Stimulated activated CD4-positive, alpha-beta T cell treated with anti-CD3 and anti-CD28 coated beads, Interleukin-12 subunit alpha, Interleukin-12 subunit beta, amount 100 ng/mL, for 48 hours (primary cell): ENCODE results near the gene TNS3.

ENCODE experiments used
- DNase-seq, 3 donors: peaks; one replicate each; pipeline ENCODE4 v3.0.0-alpha.2; 2020; ENCODE audit warnings: low read depth in 2 of 3, low spot score in 1 of 3

Gene TNS3

DNA sequence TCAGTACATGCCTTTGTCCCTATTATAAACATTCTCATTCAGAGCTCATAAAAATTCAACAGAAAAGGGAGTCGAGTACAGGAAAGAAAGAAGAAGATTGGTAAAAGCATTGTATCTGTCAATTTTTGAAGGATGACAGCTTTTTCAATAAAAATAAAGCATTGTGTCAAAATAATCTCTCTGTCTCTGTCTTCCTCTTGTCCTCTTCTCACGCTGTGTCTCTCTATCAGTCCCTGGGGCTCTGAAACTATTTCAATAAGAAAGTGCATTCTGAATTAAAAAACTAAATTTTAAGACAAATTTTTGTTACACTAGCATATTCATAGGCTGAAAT lies 248.4 kb downstream of the TNS3 start:
- no peak for DNase-seq

DNA sequence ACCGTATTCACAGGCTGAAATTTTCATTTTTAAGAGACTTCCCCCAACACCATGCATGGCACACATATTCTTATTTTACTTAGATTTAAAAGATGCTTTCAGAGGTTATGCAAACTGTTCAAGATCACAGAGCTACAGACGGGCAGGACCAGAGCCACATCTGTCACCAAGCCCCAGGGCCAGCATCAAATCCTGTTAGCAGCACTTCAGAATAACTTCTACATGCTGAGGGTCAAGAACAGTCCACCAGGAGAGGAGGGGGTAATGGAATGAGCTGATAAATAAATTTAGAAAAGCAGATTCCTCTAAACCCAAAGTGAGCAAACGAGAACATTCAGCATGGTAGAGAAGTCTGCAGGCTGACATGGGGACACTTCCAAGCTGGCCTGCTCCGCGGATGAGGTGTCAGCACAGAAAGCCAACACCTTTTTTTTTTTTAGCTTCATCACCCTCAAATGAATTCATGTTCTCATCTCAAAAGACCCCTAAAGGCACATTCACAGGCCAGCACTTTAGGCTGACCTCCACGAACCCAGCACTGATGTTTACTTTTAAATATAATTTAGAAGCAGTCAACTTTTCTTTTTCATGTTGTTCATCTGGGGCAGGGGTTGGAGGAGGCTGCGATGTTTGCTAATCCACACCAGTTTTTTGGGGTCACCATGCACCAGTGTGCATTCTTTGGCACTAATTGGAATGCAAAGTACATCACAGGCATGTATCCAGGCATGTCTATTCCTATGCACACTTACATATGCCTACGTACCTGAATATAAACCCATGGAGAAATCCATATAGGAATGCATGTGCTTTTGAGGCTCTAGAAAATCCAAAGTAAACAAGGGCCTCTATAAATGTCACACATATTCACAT lies 249.0 kb downstream of the TNS3 start:
- DNase-seq = no peak

DNA sequence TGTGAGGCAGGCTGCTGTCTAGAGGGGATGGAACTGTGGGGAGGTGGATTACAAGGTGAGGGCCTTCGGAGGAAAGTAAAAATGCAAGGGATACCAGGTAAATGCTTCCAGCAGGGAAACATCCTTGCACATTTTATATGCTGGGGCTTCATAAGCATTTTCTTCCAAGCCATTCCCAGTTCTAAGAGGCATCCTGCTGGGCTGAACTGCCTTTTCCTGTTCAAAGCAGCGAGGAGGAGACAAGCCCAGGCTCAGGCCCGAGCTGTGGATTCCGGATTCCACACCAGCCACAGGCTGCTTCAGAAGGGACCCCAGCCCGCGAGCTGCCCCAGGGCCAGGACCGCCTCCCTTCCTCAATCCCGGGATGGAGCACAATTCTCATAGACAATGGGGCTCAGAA lies 249.7 kb downstream of the TNS3 start:
- no peak for DNase-seq

DNA sequence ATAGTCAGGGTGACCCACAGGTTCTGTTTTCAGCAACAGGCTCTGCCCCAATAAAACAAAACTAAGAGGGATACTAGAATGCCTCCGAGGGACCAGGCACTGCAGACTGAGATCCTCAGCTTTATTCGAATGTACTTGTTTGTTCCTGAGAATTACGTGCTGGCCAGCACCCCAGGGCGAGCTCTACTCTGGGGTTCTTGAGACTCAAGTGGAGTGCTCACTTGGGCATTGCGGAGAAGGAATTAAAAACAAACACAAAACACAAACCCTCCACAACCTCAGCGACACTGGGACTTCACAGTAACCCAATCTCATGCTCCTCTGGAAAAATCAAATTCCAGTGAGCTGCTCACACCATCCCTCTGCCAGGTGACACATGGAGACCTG lies 250.7 kb downstream of the TNS3 start:
- no peak for DNase-seq

DNA sequence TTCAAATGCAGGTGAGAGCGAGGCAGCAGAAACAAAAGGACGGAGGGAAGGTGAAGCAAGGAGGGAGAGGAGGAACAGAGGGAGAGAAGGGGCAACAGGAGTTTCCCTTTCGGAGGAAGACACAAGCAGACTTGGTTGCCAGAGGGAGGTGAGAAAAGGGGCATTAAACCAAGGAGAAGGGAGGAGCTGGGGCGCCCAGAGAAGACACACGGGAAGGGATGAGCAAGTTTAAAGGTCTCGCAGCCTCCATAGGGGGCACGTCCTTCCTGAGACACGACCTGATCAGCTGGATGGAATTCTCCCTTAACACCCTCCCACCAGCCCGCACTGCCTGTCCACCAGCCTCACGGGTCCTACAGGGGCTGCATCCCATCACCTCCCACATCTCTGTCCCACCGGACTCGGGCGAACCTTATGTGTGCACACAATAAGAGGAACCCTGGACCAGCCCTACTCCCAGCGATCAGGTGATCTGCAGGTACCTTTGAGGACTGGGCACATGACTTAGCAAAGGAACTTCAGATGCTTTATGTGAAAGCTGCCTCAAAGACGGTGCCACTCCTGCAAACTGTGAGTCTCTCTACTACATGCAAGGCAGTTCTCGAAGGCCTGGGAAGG lies 251.2 kb downstream of the TNS3 start:
- no peak for DNase-seq

DNA sequence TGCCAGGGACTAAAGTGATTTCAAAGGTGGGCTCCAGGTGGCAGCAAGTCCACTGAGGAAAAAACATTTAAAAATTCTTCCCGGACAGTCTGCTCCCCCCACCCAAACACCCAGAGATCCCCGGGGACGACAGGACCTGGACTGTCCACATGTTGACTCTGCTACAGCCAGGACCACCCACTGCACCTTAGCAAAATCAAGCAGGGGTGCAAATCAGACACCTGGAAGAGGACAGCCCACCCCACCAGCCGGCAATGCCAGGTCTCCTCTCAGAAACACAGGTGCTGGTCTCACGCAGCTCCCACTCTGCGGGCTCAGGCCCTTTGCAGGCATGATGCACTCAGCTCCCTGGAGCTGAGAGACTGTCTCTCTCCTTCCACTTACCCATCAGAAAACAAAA lies 251.9 kb downstream of the TNS3 start:
- DNase-seq = no peak

DNA sequence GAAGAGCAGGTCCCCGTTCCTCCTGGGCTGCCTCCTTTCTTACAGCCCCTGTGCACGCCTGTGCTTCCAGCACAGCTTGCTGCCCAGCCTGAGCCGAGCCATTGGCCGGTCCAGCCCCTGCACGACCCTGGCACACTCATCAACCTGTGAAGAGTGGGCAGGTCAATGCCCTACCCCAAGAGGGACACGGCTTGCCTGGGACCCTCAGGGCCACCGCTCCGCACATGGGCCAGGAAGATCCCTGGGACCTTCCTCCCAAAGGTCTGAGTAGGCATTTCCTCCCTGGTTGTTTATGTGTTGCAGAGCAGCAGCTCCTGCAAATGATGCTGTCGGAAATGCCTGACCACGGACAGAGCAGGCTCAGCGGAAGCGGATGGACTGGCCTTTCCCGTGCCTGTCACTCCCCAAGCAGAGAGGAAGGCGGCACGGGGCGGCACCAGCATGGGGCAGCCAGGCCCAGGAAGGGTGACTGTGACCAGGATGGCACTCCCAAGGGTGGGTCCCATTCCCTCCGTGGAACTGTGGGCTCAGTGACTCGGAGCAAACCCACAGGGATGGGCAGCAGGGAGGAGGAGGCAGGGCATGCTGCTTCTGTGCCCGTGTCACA lies 252.5 kb downstream of the TNS3 start:
- DNase-seq = no peak

DNA sequence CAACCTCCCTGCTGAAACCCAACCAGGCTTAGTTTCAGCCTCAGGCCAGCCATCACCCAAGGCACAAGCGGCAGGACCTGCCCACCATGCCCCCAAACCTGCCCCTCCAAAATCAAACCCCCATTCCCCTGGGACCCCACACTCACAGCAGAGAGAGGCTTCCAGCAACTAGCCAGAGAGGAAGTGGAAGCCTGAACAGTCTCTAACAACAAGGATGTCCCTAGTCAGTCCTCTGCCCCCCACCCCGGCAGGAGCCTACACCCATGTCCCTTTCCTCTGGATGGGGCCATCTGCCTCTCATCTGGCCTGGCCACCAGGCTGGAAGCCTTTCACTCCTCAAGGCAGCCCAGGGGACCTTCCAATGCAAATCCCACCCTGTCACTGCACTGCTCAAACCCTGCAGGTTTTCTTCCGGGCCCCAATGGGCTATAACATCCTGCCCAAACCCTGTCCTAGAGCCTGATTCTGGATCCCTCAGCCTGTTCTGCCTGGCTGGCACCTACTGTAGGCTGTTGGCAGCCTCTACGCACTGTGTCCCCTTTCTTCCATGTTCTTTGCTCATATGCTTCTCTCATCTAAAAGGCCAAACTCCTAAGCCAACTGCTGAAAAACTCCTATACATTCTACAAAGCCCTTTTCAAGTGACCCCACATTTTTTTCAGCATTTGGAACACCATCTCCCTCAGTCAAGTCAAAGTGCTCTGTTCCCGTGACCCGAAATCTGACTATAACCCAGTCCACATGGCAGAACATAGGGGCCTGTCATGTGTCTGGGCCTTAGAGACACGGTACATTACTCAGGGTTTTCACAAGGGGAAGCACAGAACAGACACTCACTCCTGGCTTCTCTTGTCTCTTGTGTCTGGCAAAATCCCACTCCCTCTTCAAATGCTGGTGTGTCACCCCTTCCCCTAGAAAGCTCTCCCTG lies 253.3 kb downstream of the TNS3 start:
- DNase-seq = no peak

DNA sequence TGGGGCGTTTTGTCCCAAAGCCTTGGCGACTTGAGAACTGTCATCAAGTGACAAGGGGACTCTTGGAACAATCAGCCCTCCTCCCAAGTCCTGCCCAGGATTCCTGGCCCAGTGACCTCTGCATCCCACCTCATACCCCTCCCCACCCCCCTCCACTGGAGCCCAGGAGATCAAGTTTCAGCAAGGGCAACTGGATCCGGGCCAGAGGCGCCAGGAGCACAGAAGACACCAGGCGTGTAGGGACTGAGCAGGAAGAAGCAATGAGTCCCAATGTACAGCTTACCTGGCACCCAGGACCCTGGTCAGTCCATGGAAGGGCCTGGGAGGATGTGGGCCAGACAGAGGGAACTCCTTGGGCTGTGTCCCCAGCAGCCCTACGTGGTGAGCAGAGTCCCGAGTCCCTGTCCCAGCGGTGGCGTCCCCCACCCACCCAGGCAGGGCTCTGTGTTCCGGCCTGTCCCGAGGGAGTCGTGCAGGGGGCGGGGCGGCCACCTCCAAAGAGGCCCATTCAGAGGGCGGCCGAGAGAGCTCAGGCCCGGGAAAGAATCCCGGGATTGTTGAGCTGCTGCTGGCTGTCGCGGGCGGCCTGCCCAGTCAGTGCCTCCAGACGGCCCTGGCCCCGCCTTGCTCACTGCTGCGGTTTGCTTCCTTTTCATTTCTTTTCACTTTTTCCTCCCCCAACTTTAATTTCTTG lies 254.1 kb downstream of the TNS3 start:
- DNase-seq = no peak

DNA sequence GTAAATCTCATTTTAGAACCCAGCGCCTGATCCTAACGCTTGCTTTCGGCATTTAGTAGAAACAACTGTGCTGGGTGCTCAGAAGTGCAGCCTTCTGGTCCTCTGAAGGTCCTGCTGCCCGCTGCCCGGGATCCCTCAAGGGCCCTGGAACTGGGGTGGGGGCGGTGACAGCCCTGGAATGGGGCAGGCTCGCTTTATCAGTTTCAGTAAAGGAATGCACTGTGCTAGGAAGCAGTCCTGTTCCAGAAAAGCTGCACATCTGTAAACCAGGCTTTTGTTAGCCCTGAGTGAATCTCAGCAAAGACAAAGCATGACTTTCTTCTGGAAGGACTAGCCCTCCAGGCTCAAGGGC lies 254.6 kb downstream of the TNS3 start:
- no peak for DNase-seq

DNA sequence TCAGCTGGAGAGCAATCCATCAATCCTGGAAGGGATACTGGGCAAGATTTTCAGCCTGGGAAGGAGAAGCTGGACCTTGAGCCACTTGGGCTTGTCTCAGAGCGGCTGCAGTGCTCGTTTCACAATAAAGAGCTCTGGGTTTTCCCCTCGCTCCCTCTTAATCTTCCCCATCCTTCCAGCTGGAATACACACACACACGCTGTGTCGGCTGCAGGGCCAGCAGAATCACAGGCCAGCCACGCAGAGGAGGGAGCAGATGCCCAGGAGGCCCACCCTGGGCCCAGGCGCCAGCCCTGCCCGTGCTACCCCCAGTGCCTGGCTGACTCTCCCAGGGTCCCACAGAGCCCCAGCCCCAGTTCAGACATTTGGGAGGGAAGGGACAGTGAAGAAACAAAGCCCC lies 255.1 kb downstream of the TNS3 start:
- DNase-seq = no peak

DNA sequence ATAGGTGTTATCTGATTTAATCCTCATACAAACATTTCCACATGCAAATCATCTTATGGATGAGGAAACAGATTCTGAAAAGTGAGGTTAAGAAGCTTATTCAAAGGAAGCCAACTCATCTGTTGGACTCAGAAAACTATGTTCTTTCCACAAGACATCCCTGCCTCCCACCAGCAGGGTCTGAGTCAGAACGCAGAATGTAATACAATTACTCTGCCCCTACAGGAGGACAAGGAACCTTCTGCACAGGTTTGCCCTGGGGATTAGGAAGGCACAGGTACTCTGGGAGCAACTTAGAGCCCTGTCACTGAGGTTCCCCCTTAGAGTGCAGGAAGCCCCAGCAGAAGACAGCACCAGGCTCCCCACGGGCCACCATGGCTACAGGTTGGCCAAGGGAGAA lies 255.7 kb downstream of the TNS3 start:
- no peak for DNase-seq

DNA sequence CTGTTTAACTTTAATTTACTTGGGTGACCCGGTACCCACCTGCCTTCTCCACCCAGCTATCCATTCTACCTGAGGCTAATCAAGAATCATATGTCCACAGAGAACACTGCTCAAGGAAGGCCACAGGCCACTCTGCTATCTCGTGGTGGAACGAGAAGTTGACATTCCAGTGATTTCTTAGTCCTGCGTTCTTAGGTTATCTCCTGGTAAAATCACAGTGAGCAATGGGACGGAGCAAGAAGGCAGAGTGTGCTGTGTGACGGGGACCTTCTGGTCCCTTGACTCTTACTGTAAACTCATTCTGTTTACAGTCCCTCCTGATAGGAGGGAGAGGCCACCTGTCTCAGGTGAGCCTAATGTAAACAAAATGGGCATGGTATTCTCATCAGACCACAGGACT lies 256.6 kb downstream of the TNS3 start:
- DNase-seq = no peak

DNA sequence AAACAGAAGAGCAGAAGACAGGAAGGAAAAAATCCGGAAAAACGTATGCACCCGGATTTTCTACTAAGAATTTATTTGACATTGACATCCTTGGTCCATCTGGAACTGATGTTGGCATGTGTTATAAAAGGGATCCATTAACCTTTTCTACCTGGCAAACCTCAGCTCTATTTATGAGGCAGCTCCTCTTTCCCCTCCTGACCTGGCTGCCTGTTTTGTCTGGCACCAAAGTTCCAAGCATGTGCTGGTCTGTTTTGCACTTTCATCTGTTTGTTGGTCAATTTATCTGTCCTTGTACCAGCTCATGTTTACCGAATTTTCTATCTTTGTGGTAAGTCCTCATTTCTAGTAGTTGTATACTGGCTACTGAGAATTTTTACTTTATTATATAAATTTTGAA lies 258.0 kb downstream of the TNS3 start:
- DNase-seq = no peak

DNA sequence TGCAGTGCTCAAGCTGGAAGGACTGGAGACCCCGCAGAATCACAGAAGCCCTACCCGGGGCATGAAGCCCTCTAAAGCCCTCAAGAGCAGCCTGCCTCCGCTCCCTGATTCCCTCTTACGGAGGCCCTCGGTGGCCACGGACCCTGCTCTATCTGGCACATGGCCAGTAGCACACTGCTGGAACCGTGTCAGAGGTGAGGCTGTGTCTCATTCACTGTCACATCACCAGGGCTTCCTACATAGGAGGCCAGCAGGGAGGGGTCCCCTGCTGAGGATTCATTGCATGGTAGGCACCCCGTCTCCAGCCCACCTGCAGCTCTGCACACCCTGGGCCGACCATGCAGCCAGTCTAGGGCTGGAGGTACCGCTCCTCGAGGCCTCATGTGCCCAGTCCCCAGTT lies 259.2 kb downstream of the TNS3 start:
- no peak for DNase-seq

DNA sequence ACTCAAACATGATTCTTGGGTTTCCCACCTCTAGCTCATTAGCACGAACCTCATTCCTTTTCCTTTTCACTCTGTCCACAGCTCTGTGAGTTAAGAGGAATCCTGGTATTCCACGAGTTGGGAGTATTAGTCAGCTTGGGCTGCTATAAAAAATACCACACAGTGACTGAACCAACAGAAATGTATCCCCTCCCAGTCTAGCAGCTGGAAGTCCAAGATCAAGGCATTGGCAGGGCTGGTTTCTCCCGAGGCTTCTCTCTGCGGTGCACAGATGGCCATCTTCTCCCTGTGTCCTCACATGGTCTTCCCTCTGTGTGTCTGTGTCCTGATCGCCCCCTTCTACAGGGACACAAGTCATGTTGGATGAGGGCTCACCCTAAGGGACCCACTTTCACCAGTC lies 261.6 kb downstream of the TNS3 start:
- no peak for DNase-seq

DNA sequence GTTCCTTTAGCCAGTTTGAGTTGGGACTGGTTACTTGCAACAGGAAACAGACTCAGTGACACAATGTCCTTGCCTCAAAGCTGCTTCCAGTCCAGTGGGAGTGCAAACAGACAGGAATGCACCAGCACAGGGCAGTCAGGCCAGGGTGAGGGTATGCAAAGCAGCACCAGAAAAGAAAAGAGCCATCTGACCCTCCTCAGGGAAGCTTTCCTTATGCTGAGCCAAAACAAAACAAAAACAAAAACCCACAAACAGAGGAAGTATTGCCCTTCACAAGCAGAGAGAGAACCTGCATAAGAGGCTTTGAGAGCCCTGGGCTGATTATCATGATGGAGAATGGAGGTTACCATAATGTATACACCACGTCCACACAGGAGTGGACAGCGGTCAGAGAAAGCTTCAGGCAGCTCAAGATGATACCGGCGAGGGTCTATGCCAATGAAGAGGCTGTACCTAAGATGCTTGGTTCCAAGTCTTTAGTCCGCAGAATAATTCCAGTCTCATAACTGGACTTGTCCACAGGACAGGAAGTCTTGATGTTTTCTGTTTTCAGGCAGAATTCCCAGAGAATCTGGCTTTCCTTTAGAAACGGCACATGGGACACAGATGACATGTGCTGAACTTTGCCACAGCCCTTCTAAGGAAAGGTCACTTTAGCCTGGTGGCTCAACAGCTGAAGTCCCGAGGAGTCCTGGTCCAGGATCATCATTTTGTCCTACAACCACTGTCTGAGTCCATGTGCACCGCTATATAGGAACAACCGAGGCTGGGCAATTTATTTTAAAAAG lies 263.3 kb downstream of the TNS3 start:
- DNase-seq = no peak

DNA sequence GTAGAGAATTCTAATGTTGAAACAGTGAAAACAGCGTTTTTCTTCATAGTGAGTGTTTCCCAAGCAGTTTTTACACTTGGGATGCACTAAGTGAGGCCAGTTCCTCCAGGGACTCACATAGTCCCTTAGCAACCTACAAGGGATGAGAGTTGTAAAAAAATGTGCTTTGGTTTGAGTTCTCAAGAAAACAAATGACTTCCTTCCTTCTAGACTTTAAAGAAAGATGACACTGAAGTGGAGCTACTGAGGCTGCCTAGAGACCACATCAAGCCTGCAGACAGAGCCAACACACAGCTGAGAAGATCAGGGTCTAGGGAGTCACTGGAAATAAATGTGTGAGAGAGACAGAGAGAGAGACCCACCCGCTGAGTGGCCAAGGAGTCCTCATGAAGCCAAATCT lies 264.4 kb downstream of the TNS3 start:
- no peak for DNase-seq

DNA sequence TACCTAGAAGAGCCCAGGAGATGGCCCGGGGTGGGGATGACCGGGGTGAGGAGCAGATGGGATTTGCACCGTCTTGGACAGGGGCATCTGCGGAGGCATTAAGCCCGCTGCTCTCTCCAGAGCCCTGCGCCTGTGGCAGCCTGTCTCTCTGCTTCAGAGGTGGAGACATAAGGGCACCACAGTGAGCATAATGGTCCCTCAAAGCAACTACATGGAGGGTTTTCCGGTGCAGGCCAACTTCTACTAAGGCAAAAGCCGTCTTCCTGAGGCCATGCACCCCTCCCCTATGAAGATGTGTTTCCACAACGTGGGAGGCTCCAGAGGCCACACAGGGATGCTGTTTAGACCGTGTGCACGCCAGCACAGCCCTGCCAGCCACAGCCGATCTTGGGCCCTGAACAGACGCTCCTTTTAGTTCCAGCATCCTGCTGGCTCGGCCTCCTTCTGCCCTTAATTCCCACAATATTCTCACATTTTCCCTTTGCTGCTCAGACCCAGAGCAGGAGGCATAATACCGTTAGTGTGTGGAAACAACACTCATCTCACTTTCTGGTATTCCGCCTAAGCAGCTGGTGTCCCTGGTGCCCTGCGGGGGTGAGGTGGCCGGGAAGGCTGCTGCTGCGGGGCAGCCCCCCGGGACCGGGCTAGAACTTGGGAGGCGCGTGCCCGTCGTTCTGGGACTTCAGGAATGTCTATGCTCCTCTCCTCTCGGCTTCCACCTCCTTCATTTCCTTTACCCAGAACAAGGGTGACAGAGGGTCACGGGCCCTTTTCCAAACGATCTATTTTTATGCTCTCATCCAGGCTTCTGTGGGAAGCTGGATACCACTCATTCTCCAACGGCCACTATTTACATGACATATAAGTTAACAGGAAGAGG lies 266.9 kb downstream of the TNS3 start:
- DNase-seq = no peak
